GM18907 (cell line): ENCODE data around the gene DBI.

Experiments
- ATAC-seq: cut with Tn5 transposase; IDR thresholded peaks from one replicate; pipeline ENCODE4 v1.9.1; 2021; ENCODE audit warnings: mild to moderate bottlenecking, moderate library complexity; ENCODE audit not compliant: unreplicated experiment

The DBI gene

DNA sequence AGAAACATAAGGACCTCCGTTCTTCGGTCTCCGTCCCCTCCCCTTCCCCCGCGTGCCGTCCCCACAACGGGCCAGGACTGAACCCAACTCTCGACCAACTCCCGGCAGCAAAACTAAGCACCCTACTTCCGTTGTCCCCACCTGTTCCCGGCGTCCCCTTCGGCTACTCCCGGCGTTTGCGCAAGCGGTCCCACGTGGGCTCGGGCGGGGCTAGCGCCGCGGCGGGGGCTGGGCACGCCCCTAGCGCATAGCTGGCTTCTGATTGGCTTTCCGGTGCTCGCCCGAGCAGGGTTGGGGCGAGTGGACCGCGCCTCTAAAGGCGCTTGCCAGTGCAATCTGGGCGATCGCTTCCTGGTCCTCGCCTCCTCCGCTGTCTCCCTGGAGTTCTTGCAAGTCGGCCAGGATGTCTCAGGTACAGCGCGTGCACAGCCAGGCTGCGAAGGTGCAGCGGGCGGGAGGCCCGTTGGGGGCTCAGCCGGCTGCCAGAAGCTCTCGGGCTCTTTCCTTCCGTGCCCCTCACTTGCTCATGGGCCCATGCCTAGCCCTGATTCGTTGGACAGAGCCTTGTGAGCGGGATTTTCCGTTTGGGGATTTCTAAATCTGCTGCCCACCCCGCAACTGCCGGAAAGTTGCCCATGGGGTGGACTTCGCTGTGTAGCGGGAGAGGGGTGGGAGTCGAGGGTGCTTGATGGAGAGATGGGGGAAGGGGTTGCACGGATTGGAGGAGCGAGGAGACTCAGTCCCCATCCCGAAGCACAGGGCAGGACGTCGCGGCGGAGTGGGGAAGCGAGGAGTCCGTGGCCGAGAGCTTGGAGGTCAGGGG lies at the start of gene DBI, which contains the start of gene C2orf76:
Gene DBI, plus strand, starts transcription at position 329 of the 823 bp plus-strand sequence. Its CDS starts 75 bp downstream, at position 404.
Gene C2orf76, minus strand, starts transcription at position 186 of the 823 bp plus-strand sequence. CDS start 26,875 bp downstream, outside the sequence.
- peak; percentile 96 for ATAC-seq

- no peak for ATAC-seq
Observed at GRCh38 chr2:119317554-119317953, 49.2 kb upstream of the DBI start.

GRCh38 chr2:119319593-119319992 lies 47.2 kb upstream of the DBI start:
- no peak for ATAC-seq

DNA sequence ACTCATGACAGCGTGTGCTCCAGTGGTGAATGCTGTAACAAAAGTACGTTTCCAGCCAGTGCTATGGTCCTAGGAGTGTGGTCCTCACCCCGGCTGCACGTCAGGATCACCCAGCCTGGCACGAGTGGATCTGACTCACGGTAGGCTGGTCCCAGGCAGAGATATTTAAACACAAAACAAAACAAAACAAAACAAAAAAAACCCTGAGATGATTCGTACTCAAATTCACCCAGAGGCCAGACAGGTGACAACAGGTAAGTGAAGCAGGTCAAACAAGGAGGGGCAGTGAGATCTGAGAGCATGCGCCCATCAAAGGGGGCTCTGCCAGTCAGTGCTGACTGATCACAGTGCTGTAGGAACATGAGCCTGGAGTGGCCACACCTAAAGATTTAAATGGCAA lies 43.3 kb upstream of the DBI start:
- ATAC-seq: no peak

- no peak for ATAC-seq
Observed at GRCh38 chr2:119324685-119325270, 42.0 kb upstream of the DBI start.

DNA sequence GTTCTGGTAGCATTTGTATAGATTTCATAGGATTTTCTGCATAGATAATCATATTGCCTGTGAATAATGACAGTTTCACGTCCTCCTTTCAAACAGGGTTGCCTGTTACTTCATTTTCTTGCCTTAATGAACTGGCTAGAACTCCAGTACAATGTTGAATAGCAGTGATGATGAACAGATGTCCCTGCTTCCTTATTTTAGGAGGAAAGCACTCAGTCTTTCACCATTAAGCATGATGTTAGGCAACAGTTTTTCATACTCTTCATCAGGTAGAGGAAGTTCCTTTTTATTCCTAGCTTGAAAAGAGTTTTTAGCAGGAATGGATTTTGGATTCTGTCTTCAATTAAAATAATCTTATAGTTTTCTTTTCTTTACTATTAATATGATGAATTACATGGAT lies 39.8 kb upstream of the DBI start:
- ATAC-seq: no peak

DNA sequence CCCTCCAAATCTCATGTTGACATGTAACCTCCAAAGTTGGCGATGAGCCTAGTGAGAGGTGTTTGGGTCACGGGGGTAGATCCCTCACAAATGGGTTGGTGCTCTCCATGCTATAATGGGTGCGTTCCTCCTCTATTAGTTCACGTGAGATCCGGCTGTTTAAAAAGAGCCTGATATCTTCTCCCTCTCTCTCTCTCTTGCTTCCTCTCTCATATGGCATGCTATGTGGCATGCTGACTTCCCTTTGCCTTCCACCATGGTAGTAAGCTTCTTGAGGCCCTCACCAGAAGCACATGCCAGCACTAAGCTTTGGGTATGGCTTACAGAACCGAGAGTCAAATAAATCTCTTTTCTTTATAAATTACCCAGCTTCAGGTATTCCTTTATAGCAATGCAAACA lies 39.3 kb upstream of the DBI start:
- no peak for ATAC-seq

DNA sequence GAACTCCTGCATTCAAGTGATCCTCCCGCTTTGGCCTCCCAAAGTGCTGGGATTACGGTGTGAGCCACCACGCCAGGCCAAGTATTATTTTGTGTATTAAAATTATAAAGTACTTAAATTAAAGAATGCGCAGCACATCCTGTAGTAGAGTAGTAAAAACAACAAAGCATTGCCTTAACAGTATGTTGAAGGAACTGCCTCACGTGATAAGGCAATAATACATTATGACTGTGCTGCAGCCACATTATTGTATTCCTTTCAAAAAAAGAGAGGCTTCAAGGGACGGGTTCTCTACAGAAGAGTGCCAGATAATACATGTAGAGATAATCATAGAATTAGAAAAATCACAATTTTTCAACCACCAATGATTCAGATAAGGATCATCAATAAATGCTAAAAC lies 33.8 kb upstream of the DBI start:
- no peak for ATAC-seq

- ATAC-seq: no peak
Observed at GRCh38 chr2:119333360-119333759, 33.4 kb upstream of the DBI start.

DNA sequence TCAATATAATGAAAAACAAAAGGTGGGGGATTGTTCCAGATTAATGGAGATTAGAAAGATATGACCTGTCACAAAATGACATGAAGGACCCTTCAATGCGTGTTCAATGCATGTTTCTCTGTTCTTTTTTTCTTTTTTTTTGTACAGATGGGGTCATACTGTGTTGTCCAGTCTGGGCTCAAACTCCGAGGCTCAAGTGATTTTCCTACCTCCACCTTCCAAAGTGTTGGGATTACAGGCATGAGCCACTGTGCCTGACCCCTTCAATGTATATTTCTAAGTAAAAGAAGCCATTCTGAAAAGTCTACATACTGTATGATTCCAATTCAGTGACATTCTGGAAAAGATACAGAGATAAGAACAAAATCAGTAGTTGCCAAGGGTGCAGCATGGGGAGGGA lies 32.9 kb upstream of the DBI start:
- ATAC-seq: no peak

DNA sequence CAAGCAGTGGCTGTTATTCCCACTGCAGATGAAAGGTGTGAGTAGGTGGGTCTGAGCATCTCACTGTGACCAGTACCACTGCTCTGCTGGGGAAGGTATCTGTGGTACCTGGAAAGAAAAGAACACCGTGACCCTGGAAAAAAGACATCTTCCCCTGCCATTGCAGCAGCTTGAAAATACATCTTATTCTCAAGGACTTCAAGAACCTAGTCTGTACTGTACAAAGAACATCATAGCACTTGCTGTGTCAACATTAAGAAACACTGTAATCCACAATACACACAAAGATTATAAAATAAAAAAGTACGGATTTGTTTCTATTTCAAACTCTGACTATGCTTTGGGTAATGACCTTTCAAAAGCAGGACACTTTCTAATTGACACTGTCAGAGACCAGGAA lies 29.0 kb upstream of the DBI start:
- no peak for ATAC-seq

DNA sequence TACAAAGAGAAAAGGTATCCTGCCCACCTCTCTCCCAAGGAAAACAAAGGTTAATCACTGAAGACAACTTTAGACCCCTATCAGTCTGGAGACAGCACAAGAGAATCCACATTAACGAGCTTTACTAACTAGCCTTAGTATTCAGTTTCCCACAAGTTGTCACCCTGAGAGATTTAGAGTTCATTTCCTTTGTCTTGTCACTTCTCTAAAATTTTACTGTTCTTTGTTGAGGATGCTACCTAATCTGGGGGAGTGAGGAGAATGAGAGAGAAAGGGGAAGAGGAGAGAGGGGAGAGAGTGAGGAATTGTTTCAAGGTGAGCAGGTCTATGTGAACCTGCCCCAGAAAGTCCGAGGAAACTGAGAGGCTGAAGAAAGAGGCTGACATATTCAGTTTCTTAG lies 28.5 kb upstream of the DBI start:
- no peak for ATAC-seq

DNA sequence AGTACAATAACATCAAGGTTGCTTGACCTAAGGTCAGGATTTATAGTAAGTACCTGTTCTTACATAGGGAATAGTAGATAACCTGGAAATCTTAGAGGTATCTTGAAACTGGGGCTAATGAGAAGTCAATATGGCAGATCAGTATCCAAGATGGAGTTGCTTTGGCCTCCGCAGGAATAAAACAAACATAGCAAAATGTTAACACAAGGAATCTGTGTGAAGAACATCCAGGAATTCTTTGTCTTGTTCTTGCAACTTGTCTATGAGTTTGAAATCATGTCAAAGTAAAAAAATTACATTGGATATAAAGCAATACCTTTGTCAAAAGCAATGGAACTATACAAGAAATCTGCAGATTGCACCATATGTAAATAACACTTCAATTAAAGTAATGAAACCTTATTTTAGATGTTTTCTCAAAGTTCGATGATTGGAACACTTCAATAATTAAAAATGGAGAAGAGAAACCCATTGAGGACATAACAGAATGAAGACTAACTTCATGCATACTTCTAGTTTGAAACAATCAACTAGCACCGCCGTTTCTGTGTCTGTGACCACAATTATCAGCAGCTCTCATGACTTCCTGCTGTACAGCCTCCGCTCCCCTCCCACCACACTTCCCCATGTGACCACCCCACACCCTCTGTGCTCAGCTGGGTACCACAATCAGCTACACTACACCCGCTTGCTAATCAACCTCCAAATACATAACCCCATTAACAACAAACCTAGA lies 27.8 kb upstream of the DBI start:
- ATAC-seq: peak; percentile 99

DNA sequence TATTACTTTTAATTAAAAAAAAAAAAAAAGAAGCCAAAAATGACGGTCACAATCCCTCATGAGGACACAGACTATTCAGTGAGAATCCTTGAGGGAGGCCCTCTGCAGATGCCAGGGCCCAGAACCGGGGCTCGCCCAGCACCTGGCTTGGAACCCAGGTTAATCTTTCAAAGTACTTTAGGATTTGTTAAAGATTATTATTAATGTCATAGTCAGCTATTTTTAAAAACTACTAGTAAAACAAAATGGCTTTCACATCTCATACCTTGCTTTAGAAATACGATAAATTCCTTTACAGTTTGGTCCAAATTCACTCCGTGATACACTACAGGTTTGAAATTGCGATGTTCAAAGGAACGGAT lies 27.2 kb upstream of the DBI start:
- no peak for ATAC-seq

DNA sequence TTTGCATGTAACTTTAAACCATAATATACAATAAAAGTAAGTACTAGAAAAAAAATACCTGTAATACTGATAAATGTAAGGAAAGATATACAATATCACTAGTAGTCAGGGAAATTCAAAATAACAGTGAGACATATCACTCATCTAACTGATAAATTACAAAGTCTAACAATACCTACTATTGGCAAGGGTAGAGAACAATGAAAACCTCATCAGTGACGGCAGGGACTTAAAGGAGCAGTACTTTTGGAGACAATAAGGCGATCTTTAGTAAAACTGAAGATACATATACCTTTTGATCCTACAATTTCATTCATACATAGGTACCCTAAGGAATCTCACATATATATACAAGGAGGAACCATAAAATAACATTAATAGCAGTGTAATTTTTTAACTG lies 25.1 kb upstream of the DBI start:
- no peak for ATAC-seq

GRCh38 chr2:119349289-119349688 lies 17.5 kb upstream of the DBI start:
- no peak for ATAC-seq

DNA sequence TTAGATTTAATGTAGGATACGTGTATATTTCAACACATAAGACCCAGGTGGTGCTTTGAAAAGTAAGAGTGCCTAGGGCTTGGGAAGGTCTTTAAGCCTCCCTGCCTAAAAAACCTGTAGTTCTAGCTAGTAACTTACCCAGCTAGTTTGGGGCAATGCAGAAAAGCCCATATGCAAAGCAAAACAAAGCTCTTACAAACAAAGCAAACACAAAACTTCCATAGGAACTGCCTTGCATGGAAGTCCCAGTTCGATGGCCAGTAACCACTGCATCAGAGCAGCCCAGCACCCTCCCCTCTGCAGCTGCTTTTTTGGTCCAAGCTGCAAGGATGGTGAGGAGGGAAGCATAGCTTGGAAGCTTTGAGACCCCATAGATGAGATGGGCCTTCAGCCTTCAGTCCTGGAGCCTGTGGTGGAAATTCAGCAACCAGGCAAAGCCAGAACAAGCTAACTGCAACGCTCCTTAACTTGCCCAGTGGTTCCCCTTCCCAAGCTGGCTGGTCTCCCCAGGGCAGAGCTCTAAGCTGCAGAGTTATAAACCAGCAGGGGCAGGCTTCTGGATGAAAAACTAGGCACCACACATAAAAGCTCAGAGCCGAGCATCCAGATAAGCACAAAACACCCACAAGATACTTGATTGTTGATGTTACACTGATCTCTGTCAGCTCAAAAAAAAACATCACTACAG lies 16.3 kb upstream of the DBI start:
- no peak for ATAC-seq

- peak; percentile 95 for ATAC-seq
Observed at GRCh38 chr2:119352357-119352756, 14.4 kb upstream of the DBI start.

- ATAC-seq: no peak
Observed at GRCh38 chr2:119354860-119355259, 11.9 kb upstream of the DBI start.

- no peak for ATAC-seq
Observed at GRCh38 chr2:119359774-119360173, 7.0 kb upstream of the DBI start.

- no peak for ATAC-seq
Observed at GRCh38 chr2:119360423-119360966, 6.3 kb upstream of the DBI start.
